ENCODE measurements around the gene ITPK1. TPM values are rescaled to one million over a fixed set of nuclear protein-coding genes. Genes with fewer than 3 reads are reported as not detected.

ITPK1 gene
- total RNA-seq, 2 experiments from 2014 or later = 78.5 to 83.5 TPM

DNA sequence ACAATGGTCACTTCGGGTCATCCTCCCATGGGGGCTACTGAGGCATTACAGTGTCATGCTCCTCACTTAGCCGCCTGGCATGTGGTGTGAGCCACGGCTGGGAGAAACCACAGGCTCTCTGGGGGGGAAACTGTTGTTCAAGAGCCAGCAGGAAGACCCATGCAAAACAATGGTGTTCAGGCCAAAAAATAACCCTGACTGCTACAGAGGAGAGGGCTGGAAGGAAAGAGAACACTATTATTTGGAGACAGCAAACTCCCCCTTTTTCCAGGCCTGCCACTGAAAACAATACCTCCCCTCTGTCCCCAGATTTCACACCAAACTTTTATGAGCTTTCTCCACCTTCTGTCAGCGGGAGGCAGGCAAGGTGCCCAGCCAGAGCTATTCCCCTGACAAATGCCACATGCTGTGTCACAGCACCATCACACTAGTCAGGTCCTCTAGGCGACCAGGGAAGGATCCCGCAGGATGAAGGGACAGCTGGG, 109.1 kb downstream of the ITPK1 start:
- H3K27me3 Mint-ChIP-seq = no peaks in the 10 kb centered on the region
- intact Hi-C loops (cut with micrococcal nuclease) = no loop called here
- TF ChIP-seq, protein P1, sequence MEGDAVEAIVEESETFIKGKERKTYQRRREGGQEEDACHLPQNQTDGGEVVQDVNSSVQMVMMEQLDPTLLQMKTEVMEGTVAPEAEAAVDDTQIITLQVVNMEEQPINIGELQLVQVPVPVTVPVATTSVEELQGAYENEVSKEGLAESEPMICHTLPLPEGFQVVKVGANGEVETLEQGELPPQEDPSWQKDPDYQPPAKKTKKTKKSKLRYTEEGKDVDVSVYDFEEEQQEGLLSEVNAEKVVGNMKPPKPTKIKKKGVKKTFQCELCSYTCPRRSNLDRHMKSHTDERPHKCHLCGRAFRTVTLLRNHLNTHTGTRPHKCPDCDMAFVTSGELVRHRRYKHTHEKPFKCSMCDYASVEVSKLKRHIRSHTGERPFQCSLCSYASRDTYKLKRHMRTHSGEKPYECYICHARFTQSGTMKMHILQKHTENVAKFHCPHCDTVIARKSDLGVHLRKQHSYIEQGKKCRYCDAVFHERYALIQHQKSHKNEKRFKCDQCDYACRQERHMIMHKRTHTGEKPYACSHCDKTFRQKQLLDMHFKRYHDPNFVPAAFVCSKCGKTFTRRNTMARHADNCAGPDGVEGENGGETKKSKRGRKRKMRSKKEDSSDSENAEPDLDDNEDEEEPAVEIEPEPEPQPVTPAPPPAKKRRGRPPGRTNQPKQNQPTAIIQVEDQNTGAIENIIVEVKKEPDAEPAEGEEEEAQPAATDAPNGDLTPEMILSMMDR (IDR thresholded peaks at IDR 0.05) = no peak
- ChIA-PET POLR2A (interaction anchor here (0.9 kb wide), 1 partner anchor 17 kb away, joined by 3 read pairs; no protein-coding TSS in a partner anchor), CTCF (no interaction called here)
- no peaks in the 10 kb centered on the region for H3K9me3 Mint-ChIP-seq
- DNase-seq (no peak), ATAC-seq (no peak)
- H3K4me1 Mint-ChIP-seq (ENCODE audit: low read depth) = peaks cover 15% of the 10 kb centered on the region
- no peak overlapping the region for H3K27ac Mint-ChIP-seq
- peaks cover 4% of the 10 kb centered on the region for H3K36me3 Mint-ChIP-seq (ENCODE audit: low read depth)
- no peak overlapping the region for H3K4me3 Mint-ChIP-seq

DNA sequence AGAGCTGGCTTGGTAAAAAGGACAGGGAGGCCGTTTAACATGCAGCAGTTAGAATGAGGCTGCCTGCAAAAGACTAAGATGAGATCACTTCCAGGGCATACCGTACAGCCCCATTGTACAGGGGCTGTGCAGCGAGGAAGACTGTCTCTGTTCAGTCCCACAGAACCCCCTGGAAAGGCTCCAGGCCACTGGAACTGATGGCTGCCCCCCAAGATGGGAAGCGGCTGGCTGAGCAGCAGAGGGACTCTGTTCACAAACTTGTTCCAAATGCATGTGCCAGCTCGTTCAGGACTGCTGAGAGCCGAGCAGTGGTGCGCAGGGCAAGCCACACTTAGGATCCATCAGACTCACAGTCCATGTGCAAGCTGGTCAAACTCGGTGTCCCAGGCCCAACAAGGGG, 109.9 kb downstream of the ITPK1 start:
- Mint-ChIP-seq H3K27ac (no peak overlapping the region), H3K4me1 (ENCODE audit: low read depth) (peaks cover 11% of the 10 kb centered on the region), H3K4me3 (no peak overlapping the region), H3K36me3 (ENCODE audit: low read depth) (peaks cover 4% of the 10 kb centered on the region), H3K9me3 (no peaks in the 10 kb centered on the region), H3K27me3 (no peaks in the 10 kb centered on the region)
- DNase-seq (no peak), ATAC-seq (no peak)
- TF ChIP-seq, protein P1 (IDR thresholded peaks at IDR 0.05) = no peak
- ChIA-PET POLR2A (interaction anchor here (0.9 kb wide), 1 partner anchor 18 kb away, joined by 3 read pairs; no protein-coding TSS in a partner anchor), CTCF (no interaction called here)
- intact Hi-C loops (cut with micrococcal nuclease) = no loop called here

GRCh38 chr14:93005135-93005813, 110.5 kb downstream of the ITPK1 start:
- POLR2A ChIA-PET = no interaction called here
- CTCF ChIA-PET = no interaction called here
- H3K27ac Mint-ChIP-seq = no peak overlapping the region
- no peaks in the 10 kb centered on the region for H3K9me3 Mint-ChIP-seq
- intact Hi-C loops (cut with micrococcal nuclease) = no loop called here
- peaks cover 11% of the 10 kb centered on the region for H3K4me1 Mint-ChIP-seq (ENCODE audit: low read depth)
- TF ChIP-seq, protein P1 (IDR thresholded peaks at IDR 0.05) = no peak
- H3K4me3 Mint-ChIP-seq = no peak overlapping the region
- H3K36me3 Mint-ChIP-seq (ENCODE audit: low read depth) = peaks cover 4% of the 10 kb centered on the region
- ATAC-seq (no peak), DNase-seq (no peak)
- H3K27me3 Mint-ChIP-seq = no peaks in the 10 kb centered on the region

- Mint-ChIP-seq H3K4me1 (ENCODE audit: low read depth) (peaks cover 11% of the 10 kb centered on the region), H3K27ac (no peak overlapping the region), H3K9me3 (no peaks in the 10 kb centered on the region), H3K27me3 (no peaks in the 10 kb centered on the region), H3K4me3 (no peak overlapping the region), H3K36me3 (ENCODE audit: low read depth) (peaks cover 4% of the 10 kb centered on the region)
- POLR2A ChIA-PET = no interaction called here
- ATAC-seq = no peak
- intact Hi-C loops (cut with micrococcal nuclease) = no loop called here
- TF ChIP-seq, protein P1 (IDR thresholded peaks at IDR 0.05) = no peak
- no peak for DNase-seq
- CTCF ChIA-PET = no interaction called here
These were observed 111.0 kb downstream of the ITPK1 start for GRCh38 chr14:93004699-93005082.

DNA sequence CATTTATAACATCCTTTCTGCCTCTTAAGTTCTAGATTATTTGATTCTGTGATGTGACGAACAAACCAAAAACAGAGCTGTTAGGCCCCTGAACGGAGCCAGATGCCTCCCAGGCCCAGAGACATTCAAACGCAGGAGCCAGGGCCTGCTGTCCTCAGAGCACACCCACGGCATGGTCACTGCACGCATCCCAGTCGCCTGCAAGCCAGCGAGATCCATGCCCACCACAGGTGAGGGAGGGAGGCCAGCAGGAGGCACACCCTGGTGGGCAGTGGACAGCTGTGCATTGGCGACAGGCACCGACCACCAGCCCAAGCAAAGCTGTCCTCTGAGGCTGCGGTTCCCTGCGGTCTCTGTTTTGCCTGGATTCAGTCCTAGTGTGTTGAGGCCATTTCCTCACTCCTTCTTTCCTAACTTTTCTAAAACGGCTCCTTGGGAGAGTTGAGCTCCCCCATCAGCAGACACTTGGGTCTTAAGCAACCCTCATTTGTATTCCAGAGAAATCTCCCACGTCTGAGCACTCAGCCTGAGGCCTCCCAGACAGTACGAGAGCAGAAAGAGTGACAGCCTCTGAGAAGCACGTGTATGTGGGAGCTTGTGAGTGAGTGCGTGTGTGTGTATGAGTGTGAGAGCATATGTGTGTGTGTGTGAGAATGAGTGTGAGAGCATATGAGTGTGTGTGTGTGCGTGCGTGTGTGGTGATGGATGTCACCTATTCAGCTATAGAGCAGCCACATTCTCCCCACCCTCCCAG, 111.6 kb downstream of the ITPK1 start:
- no peak for DNase-seq
- H3K4me1 Mint-ChIP-seq (ENCODE audit: low read depth) = peaks cover 11% of the 10 kb centered on the region
- no peak overlapping the region for H3K4me3 Mint-ChIP-seq
- ChIA-PET POLR2A (interaction anchor here (1.0 kb wide), 1 partner anchor 17 kb away, joined by 3 read pairs; no protein-coding TSS in a partner anchor), CTCF (interaction anchor here (1.1 kb wide), 1 partner anchor 56 kb away, joined by 3 read pairs; no protein-coding TSS in a partner anchor)
- peaks cover 4% of the 10 kb centered on the region for H3K36me3 Mint-ChIP-seq (ENCODE audit: low read depth)
- no peak for ATAC-seq
- intact Hi-C loops (cut with micrococcal nuclease) = no loop called here
- TF ChIP-seq, protein P1 (IDR thresholded peaks at IDR 0.05) = no peak
- no peak overlapping the region for H3K27ac Mint-ChIP-seq
- no peaks in the 10 kb centered on the region for H3K27me3 Mint-ChIP-seq
- H3K9me3 Mint-ChIP-seq = no peaks in the 10 kb centered on the region
